ENCODE measurements around the gene STOM.

The STOM gene

GRCh38 chr9:121326130-121326838, 43.8 kb downstream of the STOM start:
- TF ChIP-seq, protein P1, sequence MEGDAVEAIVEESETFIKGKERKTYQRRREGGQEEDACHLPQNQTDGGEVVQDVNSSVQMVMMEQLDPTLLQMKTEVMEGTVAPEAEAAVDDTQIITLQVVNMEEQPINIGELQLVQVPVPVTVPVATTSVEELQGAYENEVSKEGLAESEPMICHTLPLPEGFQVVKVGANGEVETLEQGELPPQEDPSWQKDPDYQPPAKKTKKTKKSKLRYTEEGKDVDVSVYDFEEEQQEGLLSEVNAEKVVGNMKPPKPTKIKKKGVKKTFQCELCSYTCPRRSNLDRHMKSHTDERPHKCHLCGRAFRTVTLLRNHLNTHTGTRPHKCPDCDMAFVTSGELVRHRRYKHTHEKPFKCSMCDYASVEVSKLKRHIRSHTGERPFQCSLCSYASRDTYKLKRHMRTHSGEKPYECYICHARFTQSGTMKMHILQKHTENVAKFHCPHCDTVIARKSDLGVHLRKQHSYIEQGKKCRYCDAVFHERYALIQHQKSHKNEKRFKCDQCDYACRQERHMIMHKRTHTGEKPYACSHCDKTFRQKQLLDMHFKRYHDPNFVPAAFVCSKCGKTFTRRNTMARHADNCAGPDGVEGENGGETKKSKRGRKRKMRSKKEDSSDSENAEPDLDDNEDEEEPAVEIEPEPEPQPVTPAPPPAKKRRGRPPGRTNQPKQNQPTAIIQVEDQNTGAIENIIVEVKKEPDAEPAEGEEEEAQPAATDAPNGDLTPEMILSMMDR (IDR thresholded peaks at IDR 0.05; ENCODE audit: low read length, missing control alignments): no peak
- peak; percentile 93 for DNase-seq (ENCODE audit: low read depth)
- no peak overlapping the region for H3K4me3 ChIP-seq (replicated peaks; ENCODE audit: low read depth, low read length)

GRCh38 chr9:121325387-121325786, 44.7 kb downstream of the STOM start:
- no peak overlapping the region for H3K4me3 ChIP-seq (replicated peaks; ENCODE audit: low read depth, low read length)
- TF ChIP-seq, protein P1 (IDR thresholded peaks at IDR 0.05; ENCODE audit: low read length, missing control alignments): no peak
- no peak for DNase-seq (ENCODE audit: low read depth)

DNA sequence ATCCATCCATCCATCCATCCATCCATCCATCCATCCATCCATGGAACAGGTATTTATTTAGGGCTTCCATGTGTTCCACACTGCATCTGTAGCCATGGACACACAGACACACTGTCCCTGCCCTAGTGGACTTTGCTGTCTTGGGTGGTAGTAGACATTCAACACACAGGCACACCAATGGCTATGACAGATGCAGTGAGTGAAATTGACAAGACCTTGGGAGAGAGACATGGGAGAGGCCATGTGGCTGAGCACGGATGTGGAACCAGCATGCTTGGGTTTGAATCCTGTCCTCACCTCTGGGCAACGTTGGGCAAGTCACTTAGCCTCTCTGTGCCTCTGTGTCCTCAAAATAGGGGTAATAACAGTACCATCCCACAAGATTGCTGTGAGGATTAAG, 45.3 kb downstream of the STOM start:
- TF ChIP-seq, protein P1 (IDR thresholded peaks at IDR 0.05; ENCODE audit: low read length, missing control alignments): no peak
- H3K4me3 ChIP-seq (replicated peaks; ENCODE audit: low read depth, low read length): no peak overlapping the region
- DNase-seq (ENCODE audit: low read depth): no peak

DNA sequence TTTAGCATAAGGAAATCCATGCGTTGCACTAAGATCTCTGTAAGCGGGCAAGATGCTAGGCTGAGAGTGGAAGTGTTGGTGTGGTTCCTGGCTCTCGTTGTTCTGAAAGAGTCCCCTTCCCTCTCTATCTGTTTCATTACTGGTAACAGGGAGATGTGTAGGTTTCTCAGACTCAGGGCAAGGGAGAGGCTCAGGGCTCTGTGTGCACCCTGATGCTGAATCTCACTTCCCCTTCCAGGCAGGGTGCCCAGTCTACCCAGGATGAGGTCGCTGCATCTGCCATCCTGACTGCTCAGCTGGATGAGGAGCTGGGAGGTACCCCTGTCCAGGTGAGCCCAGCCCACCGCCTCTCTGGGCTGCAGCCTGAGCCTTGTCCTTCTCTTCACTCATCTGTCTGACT, 45.7 kb downstream of the STOM start:
- DNase-seq (ENCODE audit: low read depth): no peak
- TF ChIP-seq, protein P1 (IDR thresholded peaks at IDR 0.05; ENCODE audit: low read length, missing control alignments): no peak
- no peak overlapping the region for H3K4me3 ChIP-seq (replicated peaks; ENCODE audit: low read depth, low read length)

GRCh38 chr9:121323449-121324151, 46.5 kb downstream of the STOM start:
- no peak for DNase-seq (ENCODE audit: low read depth)
- TF ChIP-seq, protein P1 (IDR thresholded peaks at IDR 0.05; ENCODE audit: low read length, missing control alignments): no peak
- no peak overlapping the region for H3K4me3 ChIP-seq (replicated peaks; ENCODE audit: low read depth, low read length)

DNA sequence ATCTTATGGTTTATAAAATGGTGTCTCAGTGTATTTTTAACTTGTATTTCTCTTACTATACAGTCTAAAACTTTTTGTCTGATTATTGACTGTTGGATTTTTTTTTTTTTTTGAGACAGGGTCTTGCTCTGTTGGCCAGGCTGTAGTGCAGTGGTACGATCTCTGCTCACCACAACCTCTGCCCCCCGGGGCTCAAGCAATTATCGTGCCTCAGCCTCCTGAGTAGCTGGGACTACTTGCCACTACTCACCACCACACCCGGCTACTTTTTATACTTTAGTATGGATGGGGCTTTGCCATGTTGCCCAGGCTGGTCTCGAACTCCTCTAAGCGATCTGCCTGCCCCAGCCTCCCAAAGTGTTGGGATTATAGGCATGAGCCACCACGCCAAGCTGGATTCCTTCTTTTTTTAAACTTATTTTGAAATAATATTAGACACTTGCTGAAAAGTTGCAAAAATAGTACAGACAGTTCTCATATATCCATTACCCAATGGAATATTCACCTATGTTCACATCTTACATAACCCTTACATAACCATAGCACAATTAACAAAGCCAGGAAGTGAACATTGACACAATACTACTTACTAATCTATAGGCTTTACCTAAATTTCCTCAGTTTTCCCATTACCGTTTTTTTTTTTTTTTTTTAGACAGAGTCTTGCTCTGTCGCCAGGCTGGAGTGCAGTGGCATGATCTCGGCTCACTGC, 47.2 kb downstream of the STOM start:
- DNase-seq (ENCODE audit: low read depth): peak; percentile 20
- TF ChIP-seq, protein P1 (IDR thresholded peaks at IDR 0.05; ENCODE audit: low read length, missing control alignments): no peak

More for the DNA sequence above, 47.2 kb downstream of the STOM start:
- H3K4me3 ChIP-seq (replicated peaks; ENCODE audit: low read depth, low read length): no peak overlapping the region

Measured in fibroblast of pulmonary artery (primary cell).